ENCODE data around the gene GRPEL2. TPM values are rescaled to one million over a fixed set of nuclear protein-coding genes. Genes with fewer than 3 reads are reported as not detected.

GRPEL2 gene
- total RNA-seq, 4 donors from 2014 or later = 2.2 to 10.6 (median 6.4) TPM

GRCh38 chr5:149364719-149365118 lies 19.4 kb downstream of the GRPEL2 start:
- WGBS, 2 donors (ENCODE audit: low coverage in 1 of 2) = 94 to 96% methylated on average over 2 of the region's 2 CpGs
- H3K4me1 ChIP-seq = peaks cover 0 to 8% (median 3%) of the 10 kb centered on the region in 4 donors
- no peak for DNase-seq
- H3K4me3 ChIP-seq = no peak overlapping the region
- H3K9me3 ChIP-seq = no peaks in the 10 kb centered on the region
- intact Hi-C loops (cut with DNase I; ENCODE audit: low total_unique reads) (no loop called here), in situ Hi-C loops (cut with MboI; ENCODE audit: low pct_ligation_motif_present in 1 of 4, low pct_unique_long_range_greater_than_20kb in 1 of 4, low sequenced_read_pairs in 3 of 4) (loop anchor here in 1 of 4 donors (5.0 kb wide), 1 partner anchor 42 kb away; no protein-coding TSS in a partner anchor)
- no peaks in the 10 kb centered on the region for H3K36me3 ChIP-seq
- TF ChIP-seq CTCF (IDR thresholded peaks at IDR 0.05) (no peak), POLR2A (IDR thresholded peaks at IDR 0.05) (no peak), EP300 (IDR thresholded peaks at IDR 0.05; ENCODE audit: low read depth) (no peak), POLR2AphosphoS5 (IDR thresholded peaks at IDR 0.05) (no peak)
- H3K27ac ChIP-seq = no peak overlapping the region
- no peaks in the 10 kb centered on the region for H3K27me3 ChIP-seq

- 88 to 94% methylated on average over 2 to 6 of the region's 6 CpGs for WGBS, 2 donors (ENCODE audit: low coverage in 1 of 2)
- TF ChIP-seq EP300 (IDR thresholded peaks at IDR 0.05; ENCODE audit: low read depth) = no peak
- TF ChIP-seq POLR2AphosphoS5 (IDR thresholded peaks at IDR 0.05) = no peak
- TF ChIP-seq POLR2A (IDR thresholded peaks at IDR 0.05) = no peak
- no peak for TF ChIP-seq CTCF (IDR thresholded peaks at IDR 0.05)
- Histone ChIP-seq H3K4me1 (peaks cover 0 to 8% (median 3%) of the 10 kb centered on the region in 4 donors), H3K27me3 (no peaks in the 10 kb centered on the region), H3K27ac (no peak overlapping the region), H3K36me3 (no peaks in the 10 kb centered on the region), H3K9me3 (no peaks in the 10 kb centered on the region), H3K4me3 (no peak overlapping the region)
- in situ Hi-C loops (cut with MboI; ENCODE audit: low pct_ligation_motif_present in 1 of 4, low pct_unique_long_range_greater_than_20kb in 1 of 4, low sequenced_read_pairs in 3 of 4) = loop anchor here in 1 of 4 donors (5.0 kb wide), 1 partner anchor 43 kb away; no protein-coding TSS in a partner anchor
- intact Hi-C loops (cut with DNase I; ENCODE audit: low total_unique reads) = no loop called here
- no peak for DNase-seq
Observed at GRCh38 chr5:149365418-149365817, 20.1 kb downstream of the GRPEL2 start.

GRCh38 chr5:149366169-149366729 lies 20.9 kb downstream of the GRPEL2 start:
- no peak overlapping the region for H3K27ac ChIP-seq
- 92% methylated on average over 1 of the region's 1 CpG; no CpG with 5 or more reads in 1 of the 2 donors for WGBS, 2 donors (ENCODE audit: low coverage in 1 of 2)

More at GRCh38 chr5:149366169-149366729, 20.9 kb downstream of the GRPEL2 start:
- intact Hi-C loops (cut with DNase I; ENCODE audit: low total_unique reads) = no loop called here
- DNase-seq = peak; percentile 0
- Histone ChIP-seq H3K27me3 (no peaks in the 10 kb centered on the region), H3K36me3 (no peaks in the 10 kb centered on the region), H3K9me3 (no peaks in the 10 kb centered on the region), H3K4me3 (no peak overlapping the region), H3K4me1 (peaks cover 0 to 9% (median 5%) of the 10 kb centered on the region in 4 donors)
- no peak for TF ChIP-seq CTCF (IDR thresholded peaks at IDR 0.05)
- TF ChIP-seq POLR2AphosphoS5 (IDR thresholded peaks at IDR 0.05) = no peak
- TF ChIP-seq POLR2A (IDR thresholded peaks at IDR 0.05) = no peak
- TF ChIP-seq EP300 (IDR thresholded peaks at IDR 0.05; ENCODE audit: low read depth) = no peak
- in situ Hi-C loops (cut with MboI; ENCODE audit: low pct_ligation_motif_present in 1 of 4, low pct_unique_long_range_greater_than_20kb in 1 of 4, low sequenced_read_pairs in 3 of 4) = loop anchor here in 1 of 4 donors (5.0 kb wide), 1 partner anchor 44 kb away; no protein-coding TSS in a partner anchor
